Measurements from ENCODE around the gene LY6G6F.

GRCh38 chr6:31686483-31686882 lies 20.2 kb upstream of the LY6G6F start:
- no peak for TF ChIP-seq TARDBP (IDR thresholded peaks at IDR 0.05)
- TF ChIP-seq HDGF (IDR thresholded peaks at IDR 0.05; ENCODE audit: borderline replicate concordance): no peak
- TF ChIP-seq BHLHE40 (IDR thresholded peaks at IDR 0.05; ENCODE audit: borderline replicate concordance): no peak
- TF ChIP-seq ARNT (IDR thresholded peaks at IDR 0.05): no peak
- no peak for TF ChIP-seq ZNF384 (IDR thresholded peaks at IDR 0.05)
- TF ChIP-seq FOXA1 (IDR thresholded peaks at IDR 0.05): no peak
- TF ChIP-seq PKNOX1 (IDR thresholded peaks at IDR 0.05): no peak

Measured in HEK293T (cell line).